KOPT-K1 (cell line): ENCODE measurements around the gene EHMT1.

Source experiments
- H3K27ac ChIP-seq: fragments of 200-600 bp; sonication (generic); 2 replicates; pipeline ENCODE4 v1.5.1; 2016; ENCODE audit warnings: antibody characterized with exemption, mild to moderate bottlenecking, low read depth, low read length; ENCODE audit not compliant: poor library complexity, severe bottlenecking
- H3K36me3 ChIP-seq: fragments of 200-600 bp; sonication (generic); 2 replicates; pipeline ENCODE4 v1.5.1; 2017; ENCODE audit warnings: antibody characterized with exemption, mild to moderate bottlenecking, low read length, moderate library complexity; ENCODE audit not compliant: insufficient read depth
- H3K9me3 ChIP-seq: fragments of 200-600 bp; sonication (generic); 2 replicates; pipeline ENCODE4 v1.5.1; 2017; ENCODE audit warnings: antibody characterized with exemption, low read length, mild to moderate bottlenecking; ENCODE audit not compliant: insufficient read depth, poor library complexity, severe bottlenecking

EHMT1 gene

GRCh38 chr9:137834846-137835546, 216.2 kb downstream of the EHMT1 start:
- H3K27ac ChIP-seq: no peak overlapping the region
- no peaks in the 10 kb centered on the region for H3K9me3 ChIP-seq
- peaks cover 39% of the 10 kb centered on the region for H3K36me3 ChIP-seq

DNA sequence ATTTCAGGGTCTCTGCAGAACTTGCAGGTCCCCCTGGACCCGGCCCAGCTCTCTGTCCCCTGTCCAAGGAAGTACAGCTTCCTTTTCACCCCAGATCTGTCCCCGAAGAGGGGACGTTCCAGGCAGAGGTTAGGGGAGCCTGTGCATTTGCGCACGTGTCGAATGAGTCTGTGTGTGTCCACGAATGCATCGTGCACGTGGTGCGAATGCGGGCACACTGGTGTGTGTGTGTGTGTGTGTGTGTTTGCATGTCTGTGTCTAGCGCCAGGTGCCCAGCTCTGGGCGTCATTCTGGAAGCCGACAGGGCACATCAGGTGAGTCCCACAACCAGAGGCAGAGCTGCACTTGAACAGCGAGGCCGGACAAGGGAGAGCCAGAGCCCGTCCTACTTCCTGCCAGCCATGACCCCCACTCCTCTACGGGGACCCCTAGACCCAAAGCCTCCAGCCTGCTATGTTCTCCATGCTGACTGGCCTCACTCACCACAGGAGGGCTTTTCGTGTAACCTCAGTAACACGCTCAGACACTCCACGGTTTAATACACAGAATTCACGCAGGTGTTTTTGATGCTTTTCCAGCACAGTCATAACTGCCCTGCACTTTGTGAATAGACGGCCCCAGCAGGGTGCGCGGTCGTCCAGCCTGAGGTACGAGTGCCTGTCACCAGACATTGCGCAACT, 217.5 kb downstream of the EHMT1 start:
- Histone ChIP-seq H3K27ac (no peak overlapping the region), H3K36me3 (peaks cover 39% of the 10 kb centered on the region)

DNA sequence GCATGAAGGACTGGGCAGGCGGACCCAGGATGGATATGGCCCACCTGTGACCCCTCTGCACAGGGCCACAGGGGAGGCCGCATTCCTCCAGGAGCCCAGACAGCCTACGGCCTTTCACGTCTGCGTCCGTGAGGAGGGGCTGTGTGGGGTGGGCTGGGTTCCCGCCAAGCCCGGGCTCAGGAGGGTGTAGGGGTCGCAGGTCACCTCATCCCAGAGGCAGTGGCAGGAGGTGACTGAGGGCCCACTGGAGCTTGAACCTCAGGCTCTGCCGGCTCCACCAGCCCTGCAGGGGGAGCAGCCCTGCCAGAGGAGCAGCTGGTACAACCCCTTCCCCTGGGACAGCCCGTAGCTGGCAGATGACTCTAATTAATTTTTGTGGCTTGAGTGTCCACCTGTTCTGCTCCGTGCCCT, 218.0 kb downstream of the EHMT1 start:
- Histone ChIP-seq H3K27ac (no peak overlapping the region), H3K36me3 (peaks cover 39% of the 10 kb centered on the region), H3K9me3 (no peaks in the 10 kb centered on the region)

More for the DNA sequence above, 217.5 kb downstream of the EHMT1 start:
- no peaks in the 10 kb centered on the region for H3K9me3 ChIP-seq

GRCh38 chr9:137837345-137838278, 218.8 kb downstream of the EHMT1 start:
- Histone ChIP-seq H3K36me3 (peaks cover 37% of the 10 kb centered on the region), H3K27ac (no peak overlapping the region), H3K9me3 (no peaks in the 10 kb centered on the region)

GRCh38 chr9:137838576-137838975, 219.8 kb downstream of the EHMT1 start:
- Histone ChIP-seq H3K9me3 (no peaks in the 10 kb centered on the region), H3K27ac (no peak overlapping the region), H3K36me3 (peaks cover 32% of the 10 kb centered on the region)

DNA sequence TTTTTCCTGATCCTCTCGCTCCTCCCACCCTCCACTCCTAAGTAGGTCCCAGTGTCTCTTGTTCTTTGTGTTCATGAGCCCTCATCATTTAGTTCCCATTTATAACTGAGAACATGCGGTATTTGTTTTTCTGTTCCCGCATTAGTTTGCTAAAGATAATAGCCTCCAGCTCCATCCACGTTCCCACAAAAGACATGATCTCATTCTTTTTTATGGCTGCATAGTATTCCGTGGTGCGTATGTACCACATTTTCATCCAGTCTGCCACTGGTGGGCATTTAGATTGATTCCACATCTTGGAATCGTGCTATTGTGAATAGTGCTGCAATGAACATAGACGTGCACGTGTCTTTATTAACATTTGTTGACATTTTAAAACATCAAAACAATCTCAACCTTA, 224.6 kb downstream of the EHMT1 start:
- Histone ChIP-seq H3K36me3 (no peaks in the 10 kb centered on the region), H3K9me3 (no peaks in the 10 kb centered on the region), H3K27ac (no peak overlapping the region)

DNA sequence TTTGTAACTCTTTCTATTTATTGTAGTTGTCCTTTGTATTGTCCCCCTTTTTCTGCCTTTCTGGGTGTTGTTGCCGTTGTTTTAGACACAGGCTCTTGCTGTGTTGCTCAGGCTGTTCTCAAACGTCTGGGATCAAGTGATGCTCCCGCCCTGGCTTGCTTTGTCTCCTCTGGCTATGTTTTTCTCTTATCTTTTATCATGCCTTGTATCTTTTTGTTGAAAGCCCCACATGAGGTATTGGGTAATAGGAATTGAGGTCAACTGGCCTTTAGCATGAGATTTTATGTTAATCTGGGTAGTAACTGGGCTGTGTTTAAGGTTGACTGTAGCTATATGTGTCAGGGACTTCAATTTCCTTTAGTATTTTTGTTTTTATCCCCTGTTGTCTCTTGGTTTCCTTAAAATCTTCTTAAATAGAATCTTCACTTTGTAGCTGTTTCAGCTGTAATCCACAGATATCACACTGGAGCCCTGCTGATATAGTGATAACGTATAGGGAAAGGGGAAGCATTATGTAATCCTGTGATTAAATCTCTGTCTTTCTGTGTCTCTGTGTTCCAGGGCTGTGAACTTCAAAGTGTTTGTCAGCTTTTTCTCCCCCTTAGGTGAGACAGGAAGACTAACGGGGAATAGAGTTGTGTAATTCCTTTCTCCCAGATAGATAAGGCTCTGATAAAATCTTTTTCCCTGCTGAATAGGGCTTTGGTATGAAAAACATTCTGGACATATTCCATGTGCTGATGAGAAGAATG, 232.9 kb downstream of the EHMT1 start:
- Histone ChIP-seq H3K9me3 (no peaks in the 10 kb centered on the region), H3K27ac (no peak overlapping the region), H3K36me3 (no peaks in the 10 kb centered on the region)

- H3K9me3 ChIP-seq: no peaks in the 10 kb centered on the region
- no peaks in the 10 kb centered on the region for H3K36me3 ChIP-seq
- H3K27ac ChIP-seq: no peak overlapping the region
These were observed 234.7 kb downstream of the EHMT1 start for GRCh38 chr9:137853392-137853995.

DNA sequence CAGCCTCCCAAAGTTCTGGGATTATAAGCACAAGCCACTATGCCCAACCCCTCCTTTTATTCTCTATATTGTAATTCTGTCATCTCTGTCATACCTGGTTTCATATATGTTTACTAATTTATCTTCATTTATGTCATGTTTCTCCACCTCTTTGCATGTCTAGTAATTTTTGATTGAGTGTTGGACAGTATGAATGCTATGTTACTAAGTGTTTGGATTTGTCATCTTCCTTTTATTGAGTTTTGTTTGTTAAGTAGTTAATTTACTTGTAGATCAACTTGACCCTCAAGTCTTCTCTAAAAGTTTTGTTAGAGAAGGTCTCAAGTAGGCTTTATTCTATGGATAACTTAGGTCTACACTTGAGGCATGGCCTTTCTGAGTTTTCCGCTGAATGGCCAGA, 241.6 kb downstream of the EHMT1 start:
- Histone ChIP-seq H3K36me3 (no peaks in the 10 kb centered on the region), H3K27ac (no peak overlapping the region), H3K9me3 (peaks cover 15% of the 10 kb centered on the region)

DNA sequence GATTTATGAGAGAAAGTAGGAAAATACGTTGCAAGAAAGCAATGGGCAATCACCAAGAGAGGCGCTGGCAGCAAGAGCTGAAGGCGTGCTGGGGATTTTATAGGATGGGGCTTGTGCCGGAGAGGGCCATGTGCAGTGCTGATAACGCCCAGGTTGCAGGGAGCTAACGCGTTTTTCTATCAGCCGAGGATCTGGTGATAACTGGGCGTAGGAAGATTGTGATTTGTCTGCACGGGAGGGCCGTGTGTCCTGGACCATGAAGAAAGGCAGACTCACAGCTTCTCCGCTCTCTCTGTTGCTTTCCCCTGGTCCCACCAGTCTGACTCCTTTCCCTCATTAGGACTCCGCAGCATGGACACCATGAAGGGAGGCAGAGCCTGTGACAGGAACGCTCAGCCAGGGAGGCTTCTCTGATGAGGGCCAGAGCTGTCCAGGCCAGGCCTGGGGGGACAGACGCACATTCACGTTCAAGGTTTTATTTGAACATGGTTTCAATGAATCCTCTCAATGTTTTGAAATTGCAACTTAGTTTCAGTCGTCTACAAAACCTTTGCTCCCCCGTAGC, 246.9 kb downstream of the EHMT1 start:
- Histone ChIP-seq H3K9me3 (peaks cover 5% of the 10 kb centered on the region), H3K27ac (no peak overlapping the region), H3K36me3 (no peaks in the 10 kb centered on the region)

GRCh38 chr9:137866226-137867141, 247.7 kb downstream of the EHMT1 start:
- H3K9me3 ChIP-seq: no peaks in the 10 kb centered on the region
- H3K27ac ChIP-seq: no peak overlapping the region
- no peaks in the 10 kb centered on the region for H3K36me3 ChIP-seq

DNA sequence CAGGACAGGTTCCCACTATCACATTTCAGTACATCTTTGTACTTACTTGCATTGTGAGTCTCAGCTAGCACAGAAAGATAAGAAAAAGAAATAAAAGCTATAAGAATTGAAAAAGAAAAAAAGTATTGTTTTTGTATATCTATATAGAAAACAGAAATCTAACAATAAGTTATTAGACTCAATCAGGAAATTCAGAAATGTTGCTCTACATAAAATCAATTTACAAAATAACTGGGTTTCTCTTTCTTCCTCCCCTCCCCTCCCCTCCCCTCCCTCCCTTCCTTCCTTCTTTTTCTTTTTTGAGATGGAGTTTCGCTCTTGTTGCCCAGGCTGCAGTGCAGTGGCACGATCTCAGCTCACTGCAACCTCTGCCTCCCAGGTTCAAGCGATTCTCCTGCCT, 251.6 kb downstream of the EHMT1 start:
- Histone ChIP-seq H3K9me3 (no peaks in the 10 kb centered on the region), H3K36me3 (no peaks in the 10 kb centered on the region), H3K27ac (no peak overlapping the region)

DNA sequence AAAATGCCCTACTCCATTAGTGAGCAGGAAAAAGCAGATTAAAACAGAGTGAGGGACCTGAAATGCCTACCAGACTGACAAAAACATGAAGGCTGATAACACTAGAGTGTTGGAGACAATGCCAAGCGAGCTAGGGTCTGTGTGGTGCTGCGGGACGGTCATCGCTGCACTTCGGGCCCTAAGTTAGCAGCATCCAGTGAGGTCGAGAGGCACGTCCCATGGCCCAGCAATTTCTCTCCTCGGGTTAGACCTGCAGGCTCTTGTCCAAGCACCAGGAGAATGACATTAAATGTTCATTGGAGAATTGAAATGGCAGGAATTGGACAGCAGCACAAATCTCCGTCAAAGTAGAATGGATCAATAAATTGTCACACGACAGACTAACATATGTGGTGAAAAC, 253.5 kb downstream of the EHMT1 start:
- Histone ChIP-seq H3K9me3 (no peaks in the 10 kb centered on the region), H3K27ac (no peak overlapping the region), H3K36me3 (no peaks in the 10 kb centered on the region)
